Loucy (cell line): Measurements from ENCODE around the gene FETUB.

Experiments used
- EZH2phosphoT487 ChIP-seq: fragments of 200-600 bp; IDR thresholded peaks from 2 replicates; pipeline ENCODE4 v1.6.1; 2018; ENCODE audit warnings: antibody characterized with exemption, mild to moderate bottlenecking, moderate library complexity, borderline replicate concordance
- TF ChIP-seq, protein P1 (sequence below): fragments of 200-600 bp; sonication (generic); conservative IDR thresholded peaks from 2 replicates; pipeline ENCODE4 v1.5.1; 2014; ENCODE audit warnings: mild to moderate bottlenecking, antibody characterized with exemption, low read length

DNA sequence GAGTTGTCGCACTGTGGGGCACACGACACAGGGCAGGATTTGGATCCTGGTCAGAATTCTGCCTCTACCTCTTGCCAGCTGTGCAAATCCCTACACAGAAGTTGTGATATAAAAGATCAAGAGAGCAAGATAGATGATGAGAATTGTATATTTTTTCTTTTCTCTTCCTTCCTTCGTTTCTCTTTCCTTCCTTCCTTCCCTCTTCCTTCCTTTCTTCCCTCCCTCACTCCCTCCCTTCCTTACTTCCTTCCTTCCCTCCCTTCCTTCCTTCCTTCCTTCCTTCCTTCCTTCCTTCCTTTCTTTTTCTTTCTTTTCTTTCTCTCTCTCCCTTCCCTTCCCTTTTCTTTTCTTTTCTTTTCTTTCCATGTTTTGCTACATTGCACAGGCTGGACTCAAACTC is 39.3 kb upstream of the FETUB start:
- TF ChIP-seq, protein P1, sequence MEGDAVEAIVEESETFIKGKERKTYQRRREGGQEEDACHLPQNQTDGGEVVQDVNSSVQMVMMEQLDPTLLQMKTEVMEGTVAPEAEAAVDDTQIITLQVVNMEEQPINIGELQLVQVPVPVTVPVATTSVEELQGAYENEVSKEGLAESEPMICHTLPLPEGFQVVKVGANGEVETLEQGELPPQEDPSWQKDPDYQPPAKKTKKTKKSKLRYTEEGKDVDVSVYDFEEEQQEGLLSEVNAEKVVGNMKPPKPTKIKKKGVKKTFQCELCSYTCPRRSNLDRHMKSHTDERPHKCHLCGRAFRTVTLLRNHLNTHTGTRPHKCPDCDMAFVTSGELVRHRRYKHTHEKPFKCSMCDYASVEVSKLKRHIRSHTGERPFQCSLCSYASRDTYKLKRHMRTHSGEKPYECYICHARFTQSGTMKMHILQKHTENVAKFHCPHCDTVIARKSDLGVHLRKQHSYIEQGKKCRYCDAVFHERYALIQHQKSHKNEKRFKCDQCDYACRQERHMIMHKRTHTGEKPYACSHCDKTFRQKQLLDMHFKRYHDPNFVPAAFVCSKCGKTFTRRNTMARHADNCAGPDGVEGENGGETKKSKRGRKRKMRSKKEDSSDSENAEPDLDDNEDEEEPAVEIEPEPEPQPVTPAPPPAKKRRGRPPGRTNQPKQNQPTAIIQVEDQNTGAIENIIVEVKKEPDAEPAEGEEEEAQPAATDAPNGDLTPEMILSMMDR: no peak
- no peak for TF ChIP-seq EZH2phosphoT487
